Skeletal muscle cell (primary cell): Measurements from ENCODE around the gene ZEB1.
"Not testable (repeated sequence)": the region's sequence is repeated elsewhere in the genome, so short reads cannot be mapped to it uniquely, and the experiment has no call there.

Experiments used
- DNase-seq: peaks from one replicate; pipeline ENCODE4 v3.0.0-alpha.2; 2010; ENCODE audit warnings: low read depth
- H3K4me3 ChIP-seq: 2 replicates; pipeline ENCODE4 v1.5.1; 2011; ENCODE audit warnings: low read depth, mild to moderate bottlenecking, control low read depth, low read length, moderate library complexity

The ZEB1 gene

GRCh38 chr10:31549896-31550295 is 230.9 kb downstream of the ZEB1 start:
- no peak for DNase-seq
- H3K4me3 ChIP-seq: no peak overlapping the region

DNA sequence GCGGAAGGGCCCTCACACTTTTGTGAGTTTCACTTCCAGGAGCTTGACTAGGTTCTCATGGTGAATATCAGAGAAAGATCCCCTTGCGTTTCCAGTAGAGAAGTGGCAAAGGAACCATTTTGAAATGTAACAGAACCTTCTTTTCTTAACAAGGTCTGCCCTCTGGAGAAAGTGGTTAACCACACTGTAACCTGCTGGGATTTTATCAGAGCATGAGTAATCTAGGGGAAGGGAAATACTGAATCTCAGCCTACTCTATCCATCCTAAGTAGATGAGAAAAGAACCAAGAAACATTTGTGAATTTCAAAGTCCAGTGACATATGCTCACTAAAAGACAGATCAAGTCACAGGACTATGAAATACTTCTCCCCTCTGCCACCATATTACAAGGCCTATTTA is 235.5 kb downstream of the ZEB1 start:
- peak; percentile 59 for DNase-seq

DNA sequence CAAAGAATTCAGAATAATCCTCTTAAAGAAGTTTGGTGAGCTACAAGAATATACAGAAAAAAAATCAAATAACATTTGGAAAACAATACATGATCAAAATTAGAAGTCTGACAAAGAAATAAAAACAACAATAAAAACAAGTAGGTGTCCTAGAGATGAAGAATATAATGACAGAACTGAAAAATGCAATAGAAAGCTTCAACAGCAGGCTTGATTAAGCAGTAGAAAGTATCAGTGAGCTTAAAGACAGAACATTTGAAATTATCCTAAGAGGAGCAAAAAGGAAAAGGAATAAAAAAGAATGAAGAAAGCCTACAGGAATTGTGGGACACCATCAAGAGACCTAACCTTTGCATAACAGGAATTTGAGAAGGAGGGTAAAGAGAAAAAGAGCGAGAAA is 238.8 kb downstream of the ZEB1 start:
- no peak for DNase-seq
- no peak overlapping the region for H3K4me3 ChIP-seq

More for the DNA sequence above, 235.5 kb downstream of the ZEB1 start:
- H3K4me3 ChIP-seq: no peak overlapping the region

- DNase-seq, H3K4me3 ChIP-seq: not testable (repeated sequence)
Measured at GRCh38 chr10:31568252-31568861, 249.3 kb downstream of the ZEB1 start.

DNA sequence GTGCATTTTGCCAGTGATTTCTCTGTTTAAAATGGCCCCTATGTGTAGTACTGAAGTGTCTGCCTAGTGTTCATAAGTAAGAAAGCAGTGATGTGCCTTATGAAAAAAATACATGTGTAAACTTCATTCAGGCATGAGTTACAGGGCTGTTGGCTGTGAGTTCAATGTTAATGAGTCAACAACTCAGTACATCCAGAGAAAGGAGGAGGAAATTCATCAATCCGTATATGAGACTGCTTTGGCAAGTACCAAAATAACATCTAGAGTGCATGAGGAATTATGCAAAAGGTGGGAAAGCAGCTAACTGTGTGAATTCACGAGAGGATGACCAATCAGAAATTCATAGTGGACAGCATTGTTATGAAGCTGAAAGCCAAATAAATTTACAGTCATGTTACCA is 255.6 kb downstream of the ZEB1 start:
- DNase-seq: no peak
- H3K4me3 ChIP-seq: no peak overlapping the region

DNA sequence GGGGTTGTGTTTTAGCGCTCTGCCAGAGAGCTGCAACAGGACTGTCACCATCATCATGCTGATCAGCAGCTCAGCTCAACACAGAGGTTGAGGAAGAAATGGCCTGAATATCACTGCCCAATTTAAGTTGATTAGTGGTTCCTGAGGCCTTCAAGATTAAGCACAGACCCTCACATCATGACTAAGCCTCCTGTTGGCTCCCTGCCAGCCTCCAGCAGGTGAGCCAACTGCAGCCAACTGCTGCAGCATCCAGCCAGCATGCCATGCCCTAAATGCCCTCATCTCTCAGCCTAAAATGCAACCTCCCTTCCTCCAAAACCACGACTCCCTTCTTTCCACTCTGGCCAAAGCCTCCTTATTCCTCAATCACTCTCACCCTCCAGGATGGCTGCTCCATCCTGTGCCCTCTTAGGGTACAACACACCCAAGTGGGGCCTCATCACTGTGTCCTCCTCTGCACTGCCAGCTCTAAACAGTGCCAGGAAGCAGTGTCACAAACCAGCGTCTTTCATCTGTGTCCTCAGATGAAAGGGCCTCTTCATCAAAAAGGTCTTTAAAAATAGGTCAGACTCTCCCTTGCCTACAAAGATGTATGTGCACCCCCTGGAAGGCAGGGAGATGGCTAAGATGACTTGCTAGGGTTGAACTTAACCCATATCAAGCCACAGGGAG is 259.3 kb downstream of the ZEB1 start:
- DNase-seq: no peak
- no peak overlapping the region for H3K4me3 ChIP-seq

GRCh38 chr10:31578951-31579350 is 259.9 kb downstream of the ZEB1 start:
- H3K4me3 ChIP-seq: no peak overlapping the region
- no peak for DNase-seq
